ENCODE results near the gene NIP7. TPM values are rescaled to one million over a fixed set of nuclear protein-coding genes. Genes with fewer than 3 reads are reported as not detected.
"Not testable (repeated sequence)": the region's sequence is repeated elsewhere in the genome, so short reads cannot be mapped to it uniquely, and the experiment has no call there.

Gene NIP7
- total and polyA plus RNA-seq, 9 of the 15 experiments (the other 6 are each of a cell fraction or from before 2014, with no cell fraction given): 28.9 to 85.5 (median 72.5) TPM

DNA sequence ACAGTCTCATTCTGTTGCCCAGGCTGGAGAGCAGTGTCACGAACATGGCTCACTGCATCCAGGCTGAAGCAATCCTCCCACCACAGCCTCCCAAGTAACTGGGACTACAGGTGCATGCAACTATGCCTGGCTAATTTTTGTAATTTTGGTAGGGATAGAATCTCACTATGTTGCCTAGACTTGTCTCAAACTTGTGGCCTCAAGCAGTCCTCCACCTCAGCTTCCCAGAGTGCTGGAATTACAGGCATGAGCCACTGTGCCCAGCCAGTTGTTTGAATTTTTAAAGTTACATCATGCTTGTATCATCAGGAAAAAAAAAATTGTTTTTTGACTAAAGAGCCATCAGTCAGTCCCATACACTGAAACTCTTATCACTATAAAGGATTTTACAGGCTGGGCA lies 45.5 kb upstream of the NIP7 start:
- CTCF ChIA-PET (ENCODE audit: low intra/inter-chr PET ratio): no interaction called here
- Histone ChIP-seq H3K4me2 (ENCODE audit: insufficient read depth, low read length) (no peak overlapping the region), H2AFZ (ENCODE audit: low read depth, low read length) (no peak overlapping the region), H3K9ac (ENCODE audit: insufficient read depth in 1 of 2, low read depth in 2 of 2, low read length in 2 of 2) (no peak overlapping the region), H3K4me1 (replicated peaks in 1 of 2; ENCODE audit: control insufficient read depth in 2 of 2, insufficient read depth in 2 of 2, low read length in 2 of 2) (peaks cover 0 to 2% of the 10 kb centered on the region in 2 experiments; a peak in 1 of 5 replicates), H4K20me1 (replicated peaks; ENCODE audit: control insufficient read depth, insufficient read depth, low read length) (no peaks in the 10 kb centered on the region), H3K27ac (ENCODE audit: extremely low read depth, low read depth, low read length) (no peak overlapping the region), H3K79me2 (ENCODE audit: control insufficient read depth, insufficient read depth, low read length) (no peaks in the 10 kb centered on the region), H3K9me3 (replicated peaks; ENCODE audit: control insufficient read depth, insufficient read depth, low read depth, low read length) (no peaks in the 10 kb centered on the region), H3K9me1 (ENCODE audit: control insufficient read depth, insufficient read depth, low read length) (no peaks in the 10 kb centered on the region), H3K4me3 (no peak overlapping the region), H3K36me3 (ENCODE audit: control insufficient read depth, insufficient read depth, low read length) (no peaks in the 10 kb centered on the region), H3K27me3 (ENCODE audit: control insufficient read depth in 2 of 2, insufficient read depth in 2 of 2, low read length in 2 of 2) (no peaks in the 10 kb centered on the region)
- no TSS peak for BruUV-seq (replicated peaks)
- POLR2A ChIA-PET: interaction anchor here (1.0 kb wide), 1 partner anchor 9 kb away, joined by 3 read pairs; no protein-coding TSS in a partner anchor
- in situ Hi-C loops (cut with MboI): no loop called here
- 88% methylated on average over 1 of the region's 1 CpG for WGBS (ENCODE audit: insufficient coverage, low coverage, missing lambda C conversion rate)
- DNase-seq (ENCODE audit: extremely low read depth in 1 of 4, low spot score in 3 of 4) (no peak), ATAC-seq (no peak), FAIRE-seq (no peak)
- intact Hi-C loops (cut with micrococcal nuclease): no loop called here
- no peak for TF ChIP-seq DMBX1 (CRISPR knock-in tag; IDR thresholded peaks at IDR 0.05; ENCODE audit: borderline replicate concordance)
- no peak for TF ChIP-seq ZNF274 (IDR thresholded peaks at IDR 0.05; ENCODE audit: borderline replicate concordance, low read depth, low read length)
- no peak for TF ChIP-seq SLC30A9 (CRISPR knock-in tag; IDR thresholded peaks at IDR 0.05)
- TF ChIP-seq ELF2 (CRISPR knock-in tag; IDR thresholded peaks at IDR 0.05): no peak
- TF ChIP-seq ZNF212 (CRISPR knock-in tag; IDR thresholded peaks at IDR 0.05): no peak
- TF ChIP-seq, protein P1, sequence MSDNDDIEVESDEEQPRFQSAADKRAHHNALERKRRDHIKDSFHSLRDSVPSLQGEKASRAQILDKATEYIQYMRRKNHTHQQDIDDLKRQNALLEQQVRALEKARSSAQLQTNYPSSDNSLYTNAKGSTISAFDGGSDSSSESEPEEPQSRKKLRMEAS (CRISPR knock-in tag; IDR thresholded peaks at IDR 0.05): no peak
- TF ChIP-seq U2AF1 (optimal IDR thresholded peaks at IDR 0.05; ENCODE audit: low read depth, low read length): no peak
- TF ChIP-seq, protein P2, sequence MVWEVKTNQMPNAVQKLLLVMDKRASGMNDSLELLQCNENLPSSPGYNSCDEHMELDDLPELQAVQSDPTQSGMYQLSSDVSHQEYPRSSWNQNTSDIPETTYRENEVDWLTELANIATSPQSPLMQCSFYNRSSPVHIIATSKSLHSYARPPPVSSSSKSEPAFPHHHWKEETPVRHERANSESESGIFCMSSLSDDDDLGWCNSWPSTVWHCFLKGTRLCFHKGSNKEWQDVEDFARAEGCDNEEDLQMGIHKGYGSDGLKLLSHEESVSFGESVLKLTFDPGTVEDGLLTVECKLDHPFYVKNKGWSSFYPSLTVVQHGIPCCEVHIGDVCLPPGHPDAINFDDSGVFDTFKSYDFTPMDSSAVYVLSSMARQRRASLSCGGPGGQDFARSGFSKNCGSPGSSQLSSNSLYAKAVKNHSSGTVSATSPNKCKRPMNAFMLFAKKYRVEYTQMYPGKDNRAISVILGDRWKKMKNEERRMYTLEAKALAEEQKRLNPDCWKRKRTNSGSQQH (CRISPR knock-in tag; IDR thresholded peaks at IDR 0.05): no peak
- TF ChIP-seq FOXJ3 (CRISPR knock-in tag; IDR thresholded peaks at IDR 0.05): no peak
- no peak for TF ChIP-seq CBFB (CRISPR knock-in tag; IDR thresholded peaks at IDR 0.05)
- TF ChIP-seq PHF21A (IDR thresholded peaks at IDR 0.05; ENCODE audit: borderline replicate concordance, low read depth): no peak
- no peak for TF ChIP-seq ZFP30 (CRISPR knock-in tag; IDR thresholded peaks at IDR 0.05; ENCODE audit: borderline replicate concordance)

- DNase-seq (ENCODE audit: extremely low read depth in 1 of 4, low spot score in 3 of 4); H4K20me1 ChIP-seq (replicated peaks; ENCODE audit: control insufficient read depth, insufficient read depth, low read length); in situ Hi-C loops (cut with MboI); H3K9me3 ChIP-seq (replicated peaks; ENCODE audit: control insufficient read depth, insufficient read depth, low read depth, low read length); H3K9me1 ChIP-seq (ENCODE audit: control insufficient read depth, insufficient read depth, low read length); H3K27me3 ChIP-seq (ENCODE audit: control insufficient read depth in 2 of 2, insufficient read depth in 2 of 2, low read length in 2 of 2); H3K27ac ChIP-seq (ENCODE audit: extremely low read depth, low read depth, low read length); H3K4me2 ChIP-seq (ENCODE audit: insufficient read depth, low read length); ATAC-seq; H3K9ac ChIP-seq (ENCODE audit: insufficient read depth in 1 of 2, low read depth in 2 of 2, low read length in 2 of 2); H3K79me2 ChIP-seq (ENCODE audit: control insufficient read depth, insufficient read depth, low read length); H3K36me3 ChIP-seq (ENCODE audit: control insufficient read depth, insufficient read depth, low read length); H3K4me1 ChIP-seq (replicated peaks in 1 of 2; ENCODE audit: control insufficient read depth in 2 of 2, insufficient read depth in 2 of 2, low read length in 2 of 2); BruUV-seq (replicated peaks); H2AFZ ChIP-seq (ENCODE audit: low read depth, low read length); CTCF ChIA-PET (ENCODE audit: low intra/inter-chr PET ratio); intact Hi-C loops (cut with micrococcal nuclease); H3K4me3 ChIP-seq; FAIRE-seq: not testable (repeated sequence)
- POLR2A ChIA-PET: interaction anchor here (0.9 kb wide), 1 partner anchor 33 kb away, joined by 3 read pairs; the partner anchor contains the start of gene PDF
- 91% methylated on average over 7 of the region's 7 CpGs for WGBS (ENCODE audit: insufficient coverage, low coverage, missing lambda C conversion rate)
Measured at GRCh38 chr16:69296771-69297170, 42.8 kb upstream of the NIP7 start.

All from K562 (cell line).